Lower leg skin (tissue), 3 donors: ENCODE data around the gene SH3RF2.

Experiments
- CTCF ChIP-seq, 3 donors: fragments of 450-650 bp; IDR thresholded peaks; one replicate each; pipeline ENCODE4 v1.5.1; 2016; ENCODE audit warnings: antibody characterized with exemption in 3 of 3, mild to moderate bottlenecking in 3 of 3, moderate library complexity in 2 of 3
- POLR2A ChIP-seq, 2 donors: fragments of 450-650 bp; IDR thresholded peaks; one replicate each; pipeline ENCODE4 v1.6.1; 2016 to 2017; ENCODE audit warnings: antibody characterized with exemption in 2 of 2, mild to moderate bottlenecking in 1 of 2, moderate library complexity in 1 of 2

GRCh38 chr5:146081556-146081955 is 145.2 kb downstream of the SH3RF2 start:
- TF ChIP-seq CTCF (IDR thresholded peaks at IDR 0.05), result no peak
- no peak for TF ChIP-seq POLR2A (IDR thresholded peaks at IDR 0.05)
